Keratinocyte (primary cell): Measurements from ENCODE around the gene SLC27A4.
A peak's percentile ranks its signal among the peaks of the same experiment; 100 is the strongest.

Experiments used
- CTCF ChIP-seq, 3 experiments: IDR thresholded peaks in 1 of 3; conservative IDR thresholded peaks in 1 of 3; optimal IDR thresholded peaks in 1 of 3; 2 replicates in 2 of 3; 3 replicates in 1 of 3; pipeline versions ENCODE3 to v1.5.1; 2011; ENCODE audit warnings: low read length in 3 of 3, mild to moderate bottlenecking in 3 of 3, moderate library complexity in 2 of 3, control low read depth in 1 of 3, inconsistent platforms in 1 of 3; ENCODE audit not compliant: insufficient read depth in 2 of 3; ENCODE audit errors: extremely low read depth in 1 of 3
- EZH2 ChIP-seq: IDR thresholded peaks from one replicate; pipeline ENCODE4 v1.6.1; 2012; ENCODE audit warnings: inconsistent platforms, mild to moderate bottlenecking, low read length, moderate library complexity

GRCh38 chr9:128361986-128362646 lies 21.8 kb downstream of the SLC27A4 start:
- TF ChIP-seq CTCF (optimal IDR thresholded peaks at IDR 0.05 in 1 of 3, IDR thresholded peaks at IDR 0.05 in 1 of 3, conservative IDR thresholded peaks at IDR 0.05 in 1 of 3; ENCODE audit: extremely low read depth in 1 of 3, insufficient read depth in 2 of 3, low read length in 3 of 3): peak; percentile 91 to 98 (median 97)
- no peak for TF ChIP-seq EZH2
